ENCODE data around the gene PCOLCE2. TPM values are rescaled to one million over a fixed set of nuclear protein-coding genes. Genes with fewer than 3 reads are reported as not detected.

The PCOLCE2 gene
- total and polyA plus RNA-seq, 2 of the 8 experiments (the other 6 are each of a cell fraction or from before 2014, with no cell fraction given), result 11.1 to 12.6 TPM

- TF ChIP-seq, protein P1, sequence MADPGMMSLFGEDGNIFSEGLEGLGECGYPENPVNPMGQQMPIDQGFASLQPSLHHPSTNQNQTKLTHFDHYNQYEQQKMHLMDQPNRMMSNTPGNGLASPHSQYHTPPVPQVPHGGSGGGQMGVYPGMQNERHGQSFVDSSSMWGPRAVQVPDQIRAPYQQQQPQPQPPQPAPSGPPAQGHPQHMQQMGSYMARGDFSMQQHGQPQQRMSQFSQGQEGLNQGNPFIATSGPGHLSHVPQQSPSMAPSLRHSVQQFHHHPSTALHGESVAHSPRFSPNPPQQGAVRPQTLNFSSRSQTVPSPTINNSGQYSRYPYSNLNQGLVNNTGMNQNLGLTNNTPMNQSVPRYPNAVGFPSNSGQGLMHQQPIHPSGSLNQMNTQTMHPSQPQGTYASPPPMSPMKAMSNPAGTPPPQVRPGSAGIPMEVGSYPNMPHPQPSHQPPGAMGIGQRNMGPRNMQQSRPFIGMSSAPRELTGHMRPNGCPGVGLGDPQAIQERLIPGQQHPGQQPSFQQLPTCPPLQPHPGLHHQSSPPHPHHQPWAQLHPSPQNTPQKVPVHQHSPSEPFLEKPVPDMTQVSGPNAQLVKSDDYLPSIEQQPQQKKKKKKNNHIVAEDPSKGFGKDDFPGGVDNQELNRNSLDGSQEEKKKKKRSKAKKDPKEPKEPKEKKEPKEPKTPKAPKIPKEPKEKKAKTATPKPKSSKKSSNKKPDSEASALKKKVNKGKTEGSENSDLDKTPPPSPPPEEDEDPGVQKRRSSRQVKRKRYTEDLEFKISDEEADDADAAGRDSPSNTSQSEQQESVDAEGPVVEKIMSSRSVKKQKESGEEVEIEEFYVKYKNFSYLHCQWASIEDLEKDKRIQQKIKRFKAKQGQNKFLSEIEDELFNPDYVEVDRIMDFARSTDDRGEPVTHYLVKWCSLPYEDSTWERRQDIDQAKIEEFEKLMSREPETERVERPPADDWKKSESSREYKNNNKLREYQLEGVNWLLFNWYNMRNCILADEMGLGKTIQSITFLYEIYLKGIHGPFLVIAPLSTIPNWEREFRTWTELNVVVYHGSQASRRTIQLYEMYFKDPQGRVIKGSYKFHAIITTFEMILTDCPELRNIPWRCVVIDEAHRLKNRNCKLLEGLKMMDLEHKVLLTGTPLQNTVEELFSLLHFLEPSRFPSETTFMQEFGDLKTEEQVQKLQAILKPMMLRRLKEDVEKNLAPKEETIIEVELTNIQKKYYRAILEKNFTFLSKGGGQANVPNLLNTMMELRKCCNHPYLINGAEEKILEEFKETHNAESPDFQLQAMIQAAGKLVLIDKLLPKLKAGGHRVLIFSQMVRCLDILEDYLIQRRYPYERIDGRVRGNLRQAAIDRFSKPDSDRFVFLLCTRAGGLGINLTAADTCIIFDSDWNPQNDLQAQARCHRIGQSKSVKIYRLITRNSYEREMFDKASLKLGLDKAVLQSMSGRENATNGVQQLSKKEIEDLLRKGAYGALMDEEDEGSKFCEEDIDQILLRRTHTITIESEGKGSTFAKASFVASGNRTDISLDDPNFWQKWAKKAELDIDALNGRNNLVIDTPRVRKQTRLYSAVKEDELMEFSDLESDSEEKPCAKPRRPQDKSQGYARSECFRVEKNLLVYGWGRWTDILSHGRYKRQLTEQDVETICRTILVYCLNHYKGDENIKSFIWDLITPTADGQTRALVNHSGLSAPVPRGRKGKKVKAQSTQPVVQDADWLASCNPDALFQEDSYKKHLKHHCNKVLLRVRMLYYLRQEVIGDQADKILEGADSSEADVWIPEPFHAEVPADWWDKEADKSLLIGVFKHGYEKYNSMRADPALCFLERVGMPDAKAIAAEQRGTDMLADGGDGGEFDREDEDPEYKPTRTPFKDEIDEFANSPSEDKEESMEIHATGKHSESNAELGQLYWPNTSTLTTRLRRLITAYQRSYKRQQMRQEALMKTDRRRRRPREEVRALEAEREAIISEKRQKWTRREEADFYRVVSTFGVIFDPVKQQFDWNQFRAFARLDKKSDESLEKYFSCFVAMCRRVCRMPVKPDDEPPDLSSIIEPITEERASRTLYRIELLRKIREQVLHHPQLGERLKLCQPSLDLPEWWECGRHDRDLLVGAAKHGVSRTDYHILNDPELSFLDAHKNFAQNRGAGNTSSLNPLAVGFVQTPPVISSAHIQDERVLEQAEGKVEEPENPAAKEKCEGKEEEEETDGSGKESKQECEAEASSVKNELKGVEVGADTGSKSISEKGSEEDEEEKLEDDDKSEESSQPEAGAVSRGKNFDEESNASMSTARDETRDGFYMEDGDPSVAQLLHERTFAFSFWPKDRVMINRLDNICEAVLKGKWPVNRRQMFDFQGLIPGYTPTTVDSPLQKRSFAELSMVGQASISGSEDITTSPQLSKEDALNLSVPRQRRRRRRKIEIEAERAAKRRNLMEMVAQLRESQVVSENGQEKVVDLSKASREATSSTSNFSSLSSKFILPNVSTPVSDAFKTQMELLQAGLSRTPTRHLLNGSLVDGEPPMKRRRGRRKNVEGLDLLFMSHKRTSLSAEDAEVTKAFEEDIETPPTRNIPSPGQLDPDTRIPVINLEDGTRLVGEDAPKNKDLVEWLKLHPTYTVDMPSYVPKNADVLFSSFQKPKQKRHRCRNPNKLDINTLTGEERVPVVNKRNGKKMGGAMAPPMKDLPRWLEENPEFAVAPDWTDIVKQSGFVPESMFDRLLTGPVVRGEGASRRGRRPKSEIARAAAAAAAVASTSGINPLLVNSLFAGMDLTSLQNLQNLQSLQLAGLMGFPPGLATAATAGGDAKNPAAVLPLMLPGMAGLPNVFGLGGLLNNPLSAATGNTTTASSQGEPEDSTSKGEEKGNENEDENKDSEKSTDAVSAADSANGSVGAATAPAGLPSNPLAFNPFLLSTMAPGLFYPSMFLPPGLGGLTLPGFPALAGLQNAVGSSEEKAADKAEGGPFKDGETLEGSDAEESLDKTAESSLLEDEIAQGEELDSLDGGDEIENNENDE (IDR thresholded peaks at IDR 0.05; ENCODE audit: insufficient replicate concordance, low read length), result no peak
- TF ChIP-seq CREB1 (IDR thresholded peaks at IDR 0.05) (no peak), RNF2 (IDR thresholded peaks at IDR 0.05; ENCODE audit: borderline replicate concordance, low read depth, low read length, missing control alignments, poor library complexity, severe bottlenecking) (no peak), NRF1 (IDR thresholded peaks at IDR 0.05; ENCODE audit: low read depth, low read length) (no peak), TCF12 (IDR thresholded peaks at IDR 0.05; ENCODE audit: low read depth, low read length) (no peak)
These were observed 13.2 kb downstream of the PCOLCE2 start (continued) for GRCh38 chr3:142875583-142876207.

Measured in H1 (cell line).